ENCODE data around the gene RBM42.

Gene RBM42

DNA sequence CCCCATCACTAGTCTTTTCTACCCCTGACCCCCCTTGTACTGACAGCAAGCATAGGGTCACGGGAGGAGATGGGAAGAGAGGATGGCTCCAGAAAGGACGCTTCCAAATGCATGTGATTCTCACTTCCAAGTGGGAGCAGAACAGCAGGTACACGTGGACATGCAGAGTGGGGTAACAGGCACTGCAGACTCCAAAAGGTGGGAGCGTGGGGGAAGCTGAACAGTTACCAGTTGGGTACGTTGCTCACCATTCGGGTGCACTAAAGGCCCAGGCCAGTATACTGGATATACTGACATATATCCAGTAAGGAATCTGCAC, 10.4 kb downstream of the RBM42 start:
- Histone ChIP-seq H3K36me3 (ENCODE audit: control insufficient read depth, low read length) (peaks cover 30% of the 10 kb centered on the region), H3K27ac (ENCODE audit: low read depth, low read length) (no peak overlapping the region), H4K20me1 (ENCODE audit: control insufficient read depth, insufficient read depth, low read depth, low read length) (no peaks in the 10 kb centered on the region), H3K79me2 (ENCODE audit: control insufficient read depth, low read length) (no peaks in the 10 kb centered on the region), H3F3A (ENCODE audit: control insufficient read depth, insufficient read depth) (peaks cover 9% of the 10 kb centered on the region), H3K4me2 (ENCODE audit: low read length) (no peak overlapping the region), H3K4me3 (ENCODE audit: low read length) (no peak overlapping the region), H3K9me2 (replicated peaks; ENCODE audit: control insufficient read depth, low read length) (no peaks in the 10 kb centered on the region), H3K27me3 (ENCODE audit: control insufficient read depth, low read length) (no peaks in the 10 kb centered on the region), H3K4me1 (ENCODE audit: control insufficient read depth, low read length) (peaks cover 31% of the 10 kb centered on the region), H3K9me3 (ENCODE audit: control insufficient read depth, insufficient read depth, low read length) (no peaks in the 10 kb centered on the region)
- no peak for TF ChIP-seq EZH2phosphoT487 (IDR thresholded peaks at IDR 0.05; ENCODE audit: borderline replicate concordance, low read length)
- TF ChIP-seq, protein P1, sequence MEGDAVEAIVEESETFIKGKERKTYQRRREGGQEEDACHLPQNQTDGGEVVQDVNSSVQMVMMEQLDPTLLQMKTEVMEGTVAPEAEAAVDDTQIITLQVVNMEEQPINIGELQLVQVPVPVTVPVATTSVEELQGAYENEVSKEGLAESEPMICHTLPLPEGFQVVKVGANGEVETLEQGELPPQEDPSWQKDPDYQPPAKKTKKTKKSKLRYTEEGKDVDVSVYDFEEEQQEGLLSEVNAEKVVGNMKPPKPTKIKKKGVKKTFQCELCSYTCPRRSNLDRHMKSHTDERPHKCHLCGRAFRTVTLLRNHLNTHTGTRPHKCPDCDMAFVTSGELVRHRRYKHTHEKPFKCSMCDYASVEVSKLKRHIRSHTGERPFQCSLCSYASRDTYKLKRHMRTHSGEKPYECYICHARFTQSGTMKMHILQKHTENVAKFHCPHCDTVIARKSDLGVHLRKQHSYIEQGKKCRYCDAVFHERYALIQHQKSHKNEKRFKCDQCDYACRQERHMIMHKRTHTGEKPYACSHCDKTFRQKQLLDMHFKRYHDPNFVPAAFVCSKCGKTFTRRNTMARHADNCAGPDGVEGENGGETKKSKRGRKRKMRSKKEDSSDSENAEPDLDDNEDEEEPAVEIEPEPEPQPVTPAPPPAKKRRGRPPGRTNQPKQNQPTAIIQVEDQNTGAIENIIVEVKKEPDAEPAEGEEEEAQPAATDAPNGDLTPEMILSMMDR (IDR thresholded peaks at IDR 0.05; ENCODE audit: low read depth, low read length, poor library complexity, severe bottlenecking) = no peak

DNA sequence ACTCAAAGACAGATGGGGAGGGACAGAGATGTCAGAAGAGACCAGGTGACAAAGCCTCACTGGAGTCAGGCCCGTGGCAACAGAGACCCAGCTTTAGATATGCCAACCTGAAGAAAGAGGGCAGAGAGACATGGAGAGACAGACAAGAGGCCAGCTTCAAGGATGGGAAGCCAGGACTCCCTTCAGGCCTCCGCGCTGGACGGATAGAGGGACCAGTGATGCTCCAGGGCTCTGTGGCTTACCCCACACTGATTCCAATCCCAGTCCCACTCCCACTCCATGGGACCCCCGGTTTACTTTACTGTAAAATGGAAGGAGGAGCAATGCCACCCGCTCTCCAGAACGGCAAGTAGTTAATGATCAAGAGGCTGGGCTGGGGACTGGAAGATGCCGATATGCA, 11.0 kb downstream of the RBM42 start:
- H3K4me2 ChIP-seq (ENCODE audit: low read length) = no peak overlapping the region
- H3K4me3 ChIP-seq (ENCODE audit: low read length) = no peak overlapping the region
- H3K4me1 ChIP-seq (ENCODE audit: control insufficient read depth, low read length) = peaks cover 36% of the 10 kb centered on the region
- H3K9me2 ChIP-seq (replicated peaks; ENCODE audit: control insufficient read depth, low read length) = no peaks in the 10 kb centered on the region
- H3K9me3 ChIP-seq (ENCODE audit: control insufficient read depth, insufficient read depth, low read length) = no peaks in the 10 kb centered on the region
- peaks cover 27% of the 10 kb centered on the region for H3K36me3 ChIP-seq (ENCODE audit: control insufficient read depth, low read length)
- H4K20me1 ChIP-seq (ENCODE audit: control insufficient read depth, insufficient read depth, low read depth, low read length) = no peaks in the 10 kb centered on the region
- TF ChIP-seq, protein P1 (IDR thresholded peaks at IDR 0.05; ENCODE audit: low read depth, low read length, poor library complexity, severe bottlenecking) = no peak
- no peak for TF ChIP-seq EZH2phosphoT487 (IDR thresholded peaks at IDR 0.05; ENCODE audit: borderline replicate concordance, low read length)
- H3K27me3 ChIP-seq (ENCODE audit: control insufficient read depth, low read length) = no peaks in the 10 kb centered on the region
- H3K27ac ChIP-seq (ENCODE audit: low read depth, low read length) = no peak overlapping the region
- peaks cover 13% of the 10 kb centered on the region for H3F3A ChIP-seq (ENCODE audit: control insufficient read depth, insufficient read depth)
- no peaks in the 10 kb centered on the region for H3K79me2 ChIP-seq (ENCODE audit: control insufficient read depth, low read length)

DNA sequence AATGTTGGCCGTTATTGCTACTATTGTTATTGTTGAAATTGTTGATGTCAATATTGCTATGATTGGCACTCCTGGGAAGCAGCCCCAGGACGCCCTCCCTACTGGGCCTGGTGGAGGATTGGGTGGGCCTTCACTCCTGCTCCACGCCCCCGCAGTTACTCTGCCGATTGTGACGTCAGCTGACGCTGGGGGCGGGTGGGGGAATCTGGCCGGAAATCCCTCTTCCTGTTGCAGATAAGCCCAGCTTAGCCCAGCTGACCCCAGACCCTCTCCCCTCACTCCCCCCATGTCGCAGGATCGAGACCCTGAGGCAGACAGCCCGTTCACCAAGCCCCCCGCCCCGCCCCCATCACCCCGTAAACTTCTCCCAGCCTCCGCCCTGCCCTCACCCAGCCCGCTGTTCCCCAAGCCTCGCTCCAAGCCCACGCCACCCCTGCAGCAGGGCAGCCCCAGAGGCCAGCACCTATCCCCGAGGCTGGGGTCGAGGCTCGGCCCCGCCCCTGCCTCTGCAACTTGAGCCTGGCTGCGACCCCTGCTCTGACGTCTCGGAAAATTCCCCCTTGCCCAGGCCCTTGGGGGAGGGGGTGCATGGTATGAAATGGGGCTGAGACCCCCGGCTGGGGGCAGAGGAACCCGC, 12.8 kb downstream of the RBM42 start, which contains the start of gene ETV2:
TSS of gene ETV2 (plus strand) at position 231 of the 637 bp plus-strand sequence. CDS start 716 bp downstream, outside the sequence.
- peak within 1 kb of the TSS; percentile 92 for H3K4me2 ChIP-seq (ENCODE audit: low read length)
- H3K4me1 ChIP-seq (ENCODE audit: control insufficient read depth, low read length) = peaks cover 45% of the 10 kb centered on the region
- H3K27ac ChIP-seq (ENCODE audit: low read depth, low read length) = no peak within 1 kb of the TSS
- peaks cover 17% of the 10 kb centered on the region for H3K36me3 ChIP-seq (ENCODE audit: control insufficient read depth, low read length)
- no peaks in the 10 kb centered on the region for H4K20me1 ChIP-seq (ENCODE audit: control insufficient read depth, insufficient read depth, low read depth, low read length)
- H3K27me3 ChIP-seq (ENCODE audit: control insufficient read depth, low read length) = no peaks in the 10 kb centered on the region
- no peak for TF ChIP-seq EZH2phosphoT487 (IDR thresholded peaks at IDR 0.05; ENCODE audit: borderline replicate concordance, low read length)
- TF ChIP-seq, protein P1 (IDR thresholded peaks at IDR 0.05; ENCODE audit: low read depth, low read length, poor library complexity, severe bottlenecking) = no peak
- H3K9me3 ChIP-seq (ENCODE audit: control insufficient read depth, insufficient read depth, low read length) = no peaks in the 10 kb centered on the region
- no peaks in the 10 kb centered on the region for H3K9me2 ChIP-seq (replicated peaks; ENCODE audit: control insufficient read depth, low read length)
- H3F3A ChIP-seq (ENCODE audit: control insufficient read depth, insufficient read depth) = peaks cover 13% of the 10 kb centered on the region
- H3K4me3 ChIP-seq (ENCODE audit: low read length) = peak within 1 kb of the TSS; percentile 81
- no peaks in the 10 kb centered on the region for H3K79me2 ChIP-seq (ENCODE audit: control insufficient read depth, low read length)

All from DOHH2 (cell line).